GM19328 (cell line): Measurements from ENCODE around the gene ETF1.
"Not testable (repeated sequence)": the region's sequence is repeated elsewhere in the genome, so short reads cannot be mapped to it uniquely, and the experiment has no call there.

Source experiments
- ATAC-seq: cut with Tn5 transposase; IDR thresholded peaks from one replicate; pipeline ENCODE4 v1.9.1; 2021; ENCODE audit warnings: mild to moderate bottlenecking, moderate library complexity; ENCODE audit not compliant: unreplicated experiment

Gene ETF1

DNA sequence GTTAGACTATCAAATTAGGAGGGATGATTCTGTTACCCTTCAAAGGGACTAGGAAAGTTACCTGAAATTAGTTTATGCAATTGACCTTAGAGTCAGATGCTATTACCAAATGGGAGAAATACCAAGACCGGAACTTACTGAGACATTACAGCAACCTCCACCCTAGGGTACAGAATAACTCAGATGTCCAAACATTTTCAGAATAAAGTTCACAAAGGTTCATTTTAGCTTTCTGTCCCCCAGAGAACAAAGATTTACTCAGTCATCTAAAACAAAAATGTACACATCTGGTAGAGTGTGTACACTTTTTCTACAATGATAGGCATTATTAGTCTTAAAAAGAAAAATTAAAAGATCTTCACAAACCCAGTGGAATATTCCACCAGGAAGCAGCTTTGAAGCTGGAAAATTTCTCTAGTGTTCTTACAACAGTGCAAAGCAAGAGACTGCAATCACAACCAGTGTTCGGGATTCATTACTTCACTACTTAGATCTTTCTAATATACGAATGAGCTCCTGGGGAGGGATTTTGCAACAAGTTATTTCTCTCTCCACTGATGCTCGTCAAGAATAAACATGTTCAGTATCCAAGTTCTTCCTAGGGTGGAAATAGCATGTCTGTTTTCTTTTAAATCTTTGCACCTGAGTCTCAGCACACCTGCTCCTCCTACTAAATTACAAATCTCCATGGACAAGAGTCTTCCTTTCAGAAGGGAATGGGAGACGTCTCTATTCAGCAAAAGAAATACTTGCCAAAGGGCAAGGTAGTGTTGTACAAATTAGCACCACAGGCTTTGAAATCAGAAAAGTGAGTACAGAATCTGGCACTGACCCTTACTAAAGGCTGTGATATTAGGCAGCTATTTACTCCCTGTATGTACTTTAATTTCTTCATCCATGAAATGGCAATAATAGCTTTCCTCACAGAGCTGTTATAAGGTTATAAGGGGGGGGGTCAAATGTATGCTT lies 8.8 kb downstream of the ETF1 start:
- ATAC-seq = no peak

DNA sequence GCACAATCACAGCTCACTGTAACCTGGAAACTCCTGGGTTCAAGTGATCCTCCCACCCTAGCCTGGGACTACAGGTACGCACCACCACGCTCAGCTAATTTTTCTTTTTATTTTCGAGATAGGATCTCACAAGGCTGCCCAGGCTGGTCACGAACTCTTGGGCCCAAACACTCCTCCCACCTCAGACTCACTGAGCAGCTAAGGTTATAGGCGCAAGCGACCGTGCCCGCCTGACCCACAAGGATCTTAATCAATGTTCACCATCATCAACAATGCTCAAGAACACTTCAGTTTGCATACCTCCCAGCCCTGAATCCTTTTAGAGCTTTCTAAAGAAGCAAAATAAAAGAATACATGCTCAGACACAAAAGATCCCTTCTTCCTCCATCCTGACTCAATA lies 13.2 kb downstream of the ETF1 start:
- no peak for ATAC-seq

DNA sequence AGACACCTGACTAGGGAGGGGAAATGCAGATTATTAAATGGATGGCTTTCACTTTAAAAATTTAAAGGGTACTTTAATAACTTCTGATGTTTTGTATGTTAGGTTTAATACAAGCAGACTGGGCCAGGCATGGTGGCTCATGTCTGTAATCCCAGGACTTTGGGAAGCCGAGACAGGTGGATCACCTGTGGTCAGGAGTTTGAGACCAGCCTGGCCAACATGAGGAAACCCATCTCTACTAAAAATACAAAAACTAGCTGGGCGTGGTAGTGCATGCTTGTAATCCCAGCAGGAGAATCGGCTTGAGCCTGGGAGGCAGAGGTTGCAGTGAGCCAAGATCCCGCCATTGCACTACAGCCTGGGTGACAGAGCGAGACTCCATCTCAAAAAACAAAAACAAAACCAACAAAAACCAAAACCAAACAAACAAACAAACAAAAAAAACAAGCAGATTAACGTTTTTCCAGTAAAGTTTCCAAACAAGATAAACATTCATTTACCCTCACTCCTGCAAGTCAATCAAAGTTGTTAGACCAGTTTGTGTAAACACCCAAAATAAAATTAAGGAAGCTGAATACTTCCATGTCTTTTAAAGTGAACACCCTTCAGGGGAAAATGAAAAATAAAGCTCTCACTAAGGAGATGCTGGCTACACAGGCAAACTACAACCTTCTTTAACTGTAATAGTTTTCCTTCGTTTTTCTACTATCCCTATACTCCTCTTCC lies 14.1 kb downstream of the ETF1 start:
- no peak for ATAC-seq

DNA sequence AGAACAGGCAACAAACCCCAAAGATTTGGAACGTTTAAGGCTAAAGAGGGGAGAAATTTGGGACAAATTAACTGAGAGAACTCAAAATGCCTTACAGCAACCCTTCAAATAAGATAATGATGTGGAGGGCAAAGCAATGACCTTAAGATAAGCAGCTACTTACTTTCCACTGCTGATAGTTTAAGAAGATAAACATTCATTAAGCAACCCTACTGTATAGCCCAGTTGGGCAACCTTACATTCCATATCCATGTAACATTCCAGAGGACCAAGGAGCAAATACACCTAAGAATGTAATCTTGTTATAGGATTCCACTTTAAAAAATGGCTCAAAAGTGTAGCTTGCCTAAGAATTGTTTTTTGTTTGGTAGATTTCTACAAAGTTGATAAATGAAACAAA lies 14.8 kb downstream of the ETF1 start:
- no peak for ATAC-seq

DNA sequence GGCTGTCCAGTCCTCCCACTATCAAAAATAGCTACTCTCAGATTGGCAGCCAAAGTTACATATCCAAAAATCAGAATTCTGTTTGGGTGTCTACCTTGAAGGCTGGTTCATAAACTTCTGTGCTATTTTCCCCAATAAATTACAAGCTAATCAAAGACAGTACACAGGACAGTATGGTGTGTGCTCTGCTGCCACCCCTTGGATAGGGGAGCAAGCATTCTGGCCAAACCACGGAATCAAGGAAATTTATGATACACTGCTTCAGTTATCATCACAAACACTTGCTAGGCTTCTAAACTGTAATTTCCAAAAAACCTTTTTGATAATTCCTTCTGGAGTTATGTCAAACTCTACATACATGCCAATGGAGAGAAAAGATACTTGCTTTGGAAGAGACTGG lies 15.9 kb downstream of the ETF1 start:
- no peak for ATAC-seq

DNA sequence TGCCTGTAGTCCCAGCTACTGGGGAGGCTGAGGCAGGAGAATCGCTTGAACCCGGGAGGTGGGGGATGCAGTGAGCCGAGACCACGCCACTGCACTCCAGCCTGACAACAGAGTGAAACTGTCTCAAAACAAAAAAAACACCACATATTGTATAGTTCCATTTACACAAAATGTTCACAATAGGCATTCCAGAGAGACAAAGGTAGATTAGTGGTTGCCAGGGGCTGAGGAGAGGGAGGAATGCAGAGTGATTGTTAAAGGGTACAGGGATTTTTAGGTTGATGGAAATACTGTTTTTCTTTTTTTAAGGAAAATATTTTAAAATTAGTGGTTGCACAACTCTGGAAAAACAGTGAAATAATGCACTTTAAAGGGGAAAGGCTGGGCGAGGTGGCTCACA lies 19.6 kb downstream of the ETF1 start:
- no peak for ATAC-seq

DNA sequence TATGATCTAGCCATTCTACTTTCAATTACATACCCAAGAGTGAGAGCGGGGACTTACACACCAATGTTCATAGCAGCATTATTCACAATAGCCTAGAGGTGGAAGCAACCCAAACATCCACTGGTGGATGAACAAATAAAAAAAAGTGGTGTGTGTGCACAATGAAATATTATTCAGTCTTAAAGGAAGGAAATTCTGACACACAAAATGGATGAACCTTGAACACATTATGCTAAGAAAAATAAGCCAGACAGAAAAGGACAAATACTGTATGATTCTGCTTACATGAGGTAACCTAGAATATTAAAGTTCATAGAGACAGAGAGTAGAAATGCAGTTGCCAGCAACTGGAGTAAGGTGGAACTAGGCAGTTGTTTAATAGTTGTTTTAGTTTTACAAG lies 22.1 kb downstream of the ETF1 start:
- no peak for ATAC-seq

DNA sequence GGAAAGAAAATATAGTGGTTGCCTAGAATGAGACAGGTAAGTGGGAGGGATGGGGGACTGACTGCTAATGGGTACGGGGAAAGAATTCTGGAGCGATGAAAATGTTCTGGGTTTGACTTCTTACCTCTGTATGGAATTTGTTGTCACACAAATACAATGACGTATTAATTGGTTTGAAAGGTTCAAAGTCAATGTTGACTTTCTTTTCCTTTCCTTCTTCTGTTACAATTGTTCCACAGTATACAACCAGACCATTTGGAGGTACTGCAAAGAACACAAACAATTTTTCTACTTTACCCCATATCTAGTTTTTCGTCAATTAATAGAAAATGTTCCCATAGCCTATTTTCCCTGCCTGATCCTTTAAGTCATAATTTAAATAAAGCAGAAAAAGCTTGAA lies 25.6 kb downstream of the ETF1 start:
- ATAC-seq = no peak

DNA sequence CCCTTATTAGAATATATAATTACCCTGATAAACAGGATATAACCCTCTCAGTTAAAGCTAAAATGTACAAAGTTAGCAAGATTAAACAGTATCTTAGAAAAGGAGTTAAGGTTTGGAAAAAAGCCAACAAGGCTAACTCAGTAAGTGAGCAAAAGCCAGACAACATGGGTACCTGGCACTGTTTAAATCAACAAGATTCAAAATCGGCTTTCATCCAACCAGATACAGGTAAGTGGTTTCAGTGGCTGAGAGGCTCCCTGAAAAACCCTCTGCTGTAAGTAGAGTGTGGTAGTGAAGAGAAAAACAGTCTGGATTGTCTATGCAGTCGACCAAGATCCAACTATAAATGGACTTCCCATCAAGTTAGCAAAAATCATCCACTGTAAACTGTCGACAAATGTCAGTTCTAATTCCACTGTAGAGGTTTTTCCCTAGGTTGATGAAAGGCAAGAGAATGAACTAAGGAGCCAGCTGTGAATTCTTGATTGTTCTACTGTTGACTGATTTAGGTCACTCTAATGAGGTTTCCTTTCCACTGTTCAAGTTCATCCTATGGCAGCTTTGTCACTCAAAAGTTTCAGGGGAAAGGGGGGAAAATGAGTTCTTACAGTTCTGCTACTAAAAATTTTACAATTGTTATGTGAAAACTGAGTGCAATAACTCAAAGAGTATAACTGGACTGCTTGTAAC lies 27.3 kb downstream of the ETF1 start:
- no peak for ATAC-seq

DNA sequence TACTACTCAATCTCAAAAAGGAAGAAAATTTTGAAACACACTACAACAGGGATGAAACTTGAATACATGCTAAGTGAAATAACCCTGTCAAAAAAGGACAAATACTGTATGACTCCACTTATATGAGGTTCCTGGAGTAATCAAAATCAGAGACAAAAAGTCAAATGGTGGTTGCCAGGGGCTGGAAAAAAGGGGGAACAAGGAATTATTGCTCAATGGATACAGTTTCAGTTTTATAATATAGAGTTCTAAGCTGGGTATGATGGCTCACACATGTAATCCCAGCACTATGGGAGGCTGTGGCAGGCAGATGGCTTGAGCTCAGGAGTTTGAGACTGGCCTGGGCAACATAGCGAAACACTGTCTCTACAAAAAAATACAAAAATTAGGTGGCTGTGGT lies 29.0 kb downstream of the ETF1 start:
- ATAC-seq = no peak

DNA sequence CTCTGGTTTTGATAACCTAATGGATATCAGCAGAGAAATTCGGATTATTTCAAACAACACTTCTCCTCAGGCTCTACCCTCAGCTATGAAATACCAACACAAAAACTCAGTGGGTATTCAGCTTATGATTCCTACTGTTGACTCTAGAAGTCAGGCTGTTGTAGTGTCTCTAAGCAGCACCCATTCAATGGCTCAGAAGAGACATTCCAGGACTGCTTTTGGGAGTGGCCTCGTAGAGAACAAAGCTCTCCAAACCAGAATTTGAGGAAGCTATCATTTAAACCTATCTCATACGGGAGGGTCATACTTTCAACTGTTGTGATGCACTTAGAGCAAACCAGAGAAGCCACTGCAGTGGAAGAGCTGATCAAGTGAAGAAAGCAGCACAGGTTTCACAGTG lies 34.1 kb downstream of the ETF1 start:
- no peak for ATAC-seq

DNA sequence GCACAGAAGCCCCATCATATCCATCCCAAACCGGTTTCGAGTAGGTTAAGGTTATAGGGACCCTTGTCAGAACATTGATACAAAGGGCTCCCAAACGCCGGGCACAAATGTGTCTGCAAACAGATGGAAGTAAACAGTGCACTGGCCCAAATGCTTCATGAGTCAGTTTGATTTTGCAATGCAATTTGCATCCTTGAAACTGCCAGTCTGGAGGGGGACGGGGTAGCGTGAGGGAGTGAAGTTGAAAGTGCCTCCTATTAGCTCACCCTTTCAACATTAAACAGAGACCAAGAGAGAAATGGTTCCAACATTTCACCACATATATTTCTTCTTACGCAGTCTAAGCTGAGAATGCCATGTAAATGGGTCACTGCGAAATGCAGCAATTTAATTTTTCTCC lies 35.6 kb downstream of the ETF1 start:
- not testable (repeated sequence) for ATAC-seq

DNA sequence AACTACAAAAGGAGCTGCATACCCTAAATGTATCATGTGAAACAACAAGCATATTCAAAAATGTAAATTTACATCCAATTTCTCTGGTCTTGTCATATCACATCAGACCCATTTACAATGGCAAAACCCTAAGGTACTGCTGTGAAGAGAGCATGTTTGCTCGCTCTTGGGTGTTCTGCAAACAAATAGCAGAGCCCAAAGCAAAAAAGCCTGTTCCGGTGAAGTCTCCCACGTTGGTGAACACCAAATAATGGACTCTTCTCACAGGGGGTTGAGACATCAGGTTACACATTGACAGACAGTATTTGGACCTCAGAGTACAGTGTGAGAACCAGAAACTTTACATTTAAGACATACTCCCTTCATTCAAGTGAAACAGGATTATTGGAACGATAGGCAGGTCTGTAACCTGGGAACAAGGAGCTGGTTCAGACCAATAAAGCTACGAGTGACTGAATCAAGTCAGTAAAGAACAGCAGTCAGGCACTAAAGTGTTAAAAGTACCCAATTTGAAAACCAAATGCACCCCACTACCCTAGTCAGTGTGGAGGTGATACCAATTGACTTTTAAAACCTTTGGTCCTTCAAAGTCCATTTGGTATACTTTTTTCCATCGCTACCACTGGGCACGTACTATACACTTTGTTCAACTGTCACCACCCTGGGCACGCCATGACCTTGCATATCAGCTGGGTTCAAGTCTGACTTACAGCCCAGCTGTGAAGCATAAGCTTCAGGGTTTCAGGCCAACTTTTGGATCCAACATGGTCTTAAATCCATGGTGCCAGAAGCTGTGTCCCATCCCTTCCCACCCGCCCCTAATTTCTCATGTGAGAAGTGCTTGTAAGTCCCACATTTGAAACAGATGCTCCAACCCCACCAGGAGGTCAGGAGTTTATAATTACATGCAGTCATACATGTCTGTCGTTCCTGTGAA lies 36.4 kb downstream of the ETF1 start:
- ATAC-seq = no peak

DNA sequence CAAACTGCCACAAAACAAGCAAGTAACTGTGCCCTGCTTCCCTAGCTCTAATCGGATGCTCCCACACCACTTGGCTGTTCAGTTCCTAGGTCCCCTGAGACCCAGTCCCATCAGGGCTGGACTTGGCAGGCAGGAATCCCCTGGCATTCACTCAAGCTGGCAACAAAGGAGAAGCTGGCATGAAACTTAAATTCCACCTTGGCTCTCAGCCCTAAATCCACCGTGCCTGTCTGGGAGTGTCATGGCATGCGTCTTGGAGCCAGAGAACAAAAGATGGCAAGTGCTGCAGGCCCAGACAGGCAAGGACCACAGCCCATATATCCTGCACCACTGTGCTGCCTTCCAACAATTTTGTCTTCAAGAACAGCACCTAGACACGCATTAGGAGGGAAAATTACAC lies 38.2 kb downstream of the ETF1 start:
- ATAC-seq = no peak

DNA sequence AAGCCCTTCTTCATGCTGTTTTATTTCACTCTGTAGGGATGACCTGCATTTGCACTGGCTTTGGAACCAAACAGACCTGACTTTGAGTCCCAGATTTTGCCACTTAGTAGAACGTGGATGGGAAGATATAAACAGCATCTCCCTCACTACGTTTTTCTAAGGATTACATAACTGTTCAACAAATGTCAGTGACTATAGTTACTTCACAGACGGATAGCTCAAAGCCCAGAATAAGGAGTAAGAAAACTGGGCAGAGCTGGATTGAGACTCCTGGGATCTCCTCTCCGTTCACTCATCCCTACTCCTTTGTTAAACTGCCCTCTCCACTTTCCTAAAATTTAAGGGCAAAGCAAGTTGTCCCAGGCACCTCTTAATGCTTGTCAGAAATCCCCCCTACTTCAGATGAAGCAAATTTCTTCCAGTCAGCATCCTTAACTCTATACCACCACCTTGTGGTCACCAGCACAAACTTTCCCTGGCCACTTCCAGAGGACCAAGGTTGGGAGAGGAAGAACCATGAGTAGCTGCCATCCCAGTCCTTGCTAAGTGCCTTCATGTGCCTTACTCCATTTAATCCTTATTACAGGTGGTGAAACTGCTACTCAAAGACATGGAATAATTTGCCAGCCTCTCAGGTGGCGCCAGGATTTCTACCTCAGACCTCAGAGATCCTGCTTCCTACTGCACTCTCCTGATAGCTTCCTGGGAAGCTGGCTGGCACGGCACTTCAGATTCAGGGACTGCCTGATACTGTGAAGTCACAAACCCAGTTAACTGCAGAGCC lies 39.4 kb downstream of the ETF1 start:
- ATAC-seq = no peak

DNA sequence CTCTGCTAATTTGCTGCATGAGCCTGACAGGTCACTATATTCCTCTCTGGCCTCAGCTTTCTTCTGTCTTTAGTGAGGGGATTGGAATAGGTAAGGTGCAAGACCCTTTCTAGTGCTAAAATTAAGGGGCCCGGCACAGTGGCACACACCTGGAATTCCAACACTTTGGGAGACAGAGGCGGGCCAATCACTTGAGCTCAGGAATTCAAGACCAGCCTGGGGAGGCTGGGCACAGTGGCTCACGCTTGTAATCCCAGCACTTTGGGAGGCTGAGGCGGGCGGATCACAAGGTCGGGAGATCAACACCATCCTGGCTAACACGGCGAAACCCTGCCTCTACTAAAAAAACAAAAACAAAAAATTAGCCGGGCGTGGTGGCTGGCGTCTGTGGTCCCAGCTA lies 40.5 kb downstream of the ETF1 start:
- no peak for ATAC-seq

DNA sequence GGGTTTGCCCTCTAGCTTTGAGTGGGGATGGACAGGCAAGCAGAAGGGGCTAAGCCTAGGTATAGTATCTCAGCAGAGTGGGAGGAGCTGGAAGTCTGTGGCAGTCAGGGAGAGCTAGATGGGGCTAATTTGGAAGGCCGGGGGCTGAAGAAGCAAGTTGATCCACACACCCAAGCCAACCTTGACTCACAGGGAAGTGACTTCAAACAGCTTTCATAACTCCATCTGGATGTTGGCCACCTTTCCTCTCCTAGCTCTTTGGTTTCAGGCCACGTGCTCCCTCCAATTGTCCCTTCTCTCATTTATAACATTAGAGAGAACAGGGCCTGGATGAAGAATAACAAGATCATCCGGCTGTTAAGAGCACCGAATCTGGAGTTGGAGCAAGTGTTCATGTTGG lies 40.9 kb downstream of the ETF1 start:
- no peak for ATAC-seq

DNA sequence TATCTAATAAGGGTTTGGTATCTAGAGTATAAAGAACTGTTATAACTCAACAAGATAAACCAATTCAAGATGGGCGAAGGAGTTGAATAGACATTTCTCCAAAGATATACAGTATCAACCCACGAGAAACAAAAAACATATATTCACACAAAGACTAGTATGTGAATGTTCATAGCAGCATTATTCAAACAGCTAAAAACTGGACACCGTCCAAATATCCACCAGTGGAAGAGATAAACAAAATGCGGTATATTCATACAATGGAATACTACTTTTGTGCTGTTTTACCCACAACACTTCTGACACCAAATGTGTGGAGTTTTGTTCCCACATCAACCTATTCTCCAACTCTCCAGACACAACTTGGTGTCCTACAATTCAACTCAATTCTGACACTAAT lies 44.7 kb downstream of the ETF1 start:
- no peak for ATAC-seq

DNA sequence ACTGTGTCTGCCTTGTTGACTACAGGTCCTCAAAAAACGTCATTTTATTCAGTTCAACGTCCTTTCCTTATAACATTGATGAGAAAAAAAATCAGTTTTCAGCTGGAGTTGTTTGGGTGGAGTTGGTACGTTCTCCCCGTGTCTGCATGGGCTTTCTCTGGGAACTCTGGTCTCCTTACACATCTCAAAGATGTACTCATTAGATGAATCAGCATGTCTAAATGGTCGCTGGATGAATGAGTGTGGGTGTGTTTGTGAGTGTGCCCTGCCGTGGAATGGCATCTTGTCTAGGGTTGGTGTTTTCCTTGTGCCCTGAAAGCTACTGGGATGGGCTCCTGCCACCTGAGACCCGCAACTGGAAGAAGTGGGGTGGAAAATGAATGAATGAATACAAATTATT lies 47.7 kb downstream of the ETF1 start:
- no peak for ATAC-seq

DNA sequence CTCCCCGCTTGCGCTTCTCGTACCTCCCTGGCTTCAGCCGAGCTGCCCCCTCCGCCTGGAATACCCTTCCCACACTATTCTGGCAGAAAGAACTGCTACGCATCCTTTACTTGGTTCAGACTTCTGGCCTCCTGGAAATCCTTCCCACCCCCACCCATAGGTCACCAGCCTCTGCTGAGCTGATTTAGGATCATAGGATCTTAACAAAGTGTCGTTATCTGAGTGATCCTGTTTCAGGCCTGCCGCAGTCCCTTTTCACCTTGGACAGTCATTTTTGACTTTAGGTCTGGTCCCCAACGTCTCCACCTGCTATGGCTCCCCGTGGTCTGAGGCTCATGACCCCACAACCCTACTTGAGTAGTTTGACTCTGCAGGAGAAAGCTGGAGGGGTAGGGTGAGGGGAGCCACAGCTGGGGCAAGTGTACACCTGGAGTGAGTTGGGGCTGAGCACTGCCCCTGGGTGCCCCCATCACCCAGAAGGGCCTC lies 50.4 kb downstream of the ETF1 start:
- no peak for ATAC-seq
